ENCODE data around the gene CPB1.

Gene CPB1

GRCh38 chr3:148833223-148833622 is 5.6 kb downstream of the CPB1 start:
- TF ChIP-seq CTCF (IDR thresholded peaks at IDR 0.05; ENCODE audit: low read depth, low read length) = no peak
- DNase-seq (ENCODE audit: extremely low read depth, low read depth) = no peak

GRCh38 chr3:148839805-148840204 is 12.2 kb downstream of the CPB1 start:
- no peak for DNase-seq (ENCODE audit: extremely low read depth, low read depth)
- TF ChIP-seq CTCF (IDR thresholded peaks at IDR 0.05; ENCODE audit: low read depth, low read length) = no peak

GRCh38 chr3:148840451-148840850 is 12.8 kb downstream of the CPB1 start:
- no peak for TF ChIP-seq CTCF (IDR thresholded peaks at IDR 0.05; ENCODE audit: low read depth, low read length)
- DNase-seq (ENCODE audit: extremely low read depth, low read depth) = no peak

GRCh38 chr3:148845756-148846395 is 18.3 kb downstream of the CPB1 start:
- no peak for TF ChIP-seq CTCF (IDR thresholded peaks at IDR 0.05; ENCODE audit: low read depth, low read length)
- DNase-seq (ENCODE audit: extremely low read depth, low read depth) = no peak

- TF ChIP-seq CTCF (IDR thresholded peaks at IDR 0.05; ENCODE audit: low read depth, low read length) = no peak
- DNase-seq (ENCODE audit: extremely low read depth, low read depth) = no peak
Observed at GRCh38 chr3:148847351-148847750, 19.7 kb downstream of the CPB1 start.

- no peak for TF ChIP-seq CTCF (IDR thresholded peaks at IDR 0.05; ENCODE audit: low read depth, low read length)
- DNase-seq (ENCODE audit: extremely low read depth, low read depth) = no peak
Observed at GRCh38 chr3:148848410-148848809, 20.8 kb downstream of the CPB1 start.

GRCh38 chr3:148852271-148852992 is 24.8 kb downstream of the CPB1 start:
- DNase-seq (ENCODE audit: extremely low read depth, low read depth) = no peak
- TF ChIP-seq CTCF (IDR thresholded peaks at IDR 0.05; ENCODE audit: low read depth, low read length) = no peak
